NCI-H748 (cell line): ENCODE results near the gene NEK5.
"Not testable (repeated sequence)": the region's sequence is repeated elsewhere in the genome, so short reads cannot be mapped to it uniquely, and the experiment has no call there.

Source experiments
- DNase-seq: peaks from one replicate; lab custom pipeline; 2025; ENCODE audit not compliant: unreplicated experiment; lab: John Stamatoyannopoulos, UW

The NEK5 gene

DNA sequence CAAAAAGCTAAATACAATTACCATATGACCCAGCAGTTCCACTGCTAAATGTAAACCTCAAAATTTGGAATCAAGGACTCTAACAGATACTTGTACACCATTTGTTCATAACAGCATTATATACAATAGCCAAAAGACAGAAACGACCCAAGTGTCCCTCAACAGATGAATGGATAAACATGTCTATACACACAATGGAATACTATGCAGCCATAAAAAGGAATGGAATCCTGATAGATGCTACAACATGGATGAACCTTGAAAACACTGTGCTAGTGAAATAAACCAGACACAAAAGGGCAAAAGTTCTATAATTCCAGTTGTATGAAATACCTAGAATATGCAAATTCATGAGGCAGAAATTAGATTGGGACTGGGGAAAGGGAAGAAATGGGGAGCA is 18.4 kb upstream of the NEK5 start:
- no peak for DNase-seq

DNA sequence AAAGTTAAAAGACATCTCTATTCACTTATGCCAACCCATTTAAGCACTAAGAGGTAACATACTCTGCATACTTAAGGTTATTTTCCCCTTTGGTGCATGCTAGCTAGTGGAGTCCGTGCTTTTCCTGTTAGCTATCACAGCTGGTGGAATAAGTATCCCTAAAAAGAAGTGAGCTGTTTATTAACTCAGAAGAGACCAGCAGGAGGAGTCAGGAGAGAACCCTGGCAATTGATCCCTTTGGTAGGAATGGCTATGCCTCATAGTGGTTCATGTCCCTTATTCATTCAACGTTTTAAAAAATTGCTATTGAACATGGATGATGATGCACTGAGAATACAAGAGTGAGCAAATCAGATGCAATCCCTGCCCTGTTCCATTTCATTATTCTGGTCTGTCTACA is 12.4 kb upstream of the NEK5 start:
- no peak for DNase-seq

DNA sequence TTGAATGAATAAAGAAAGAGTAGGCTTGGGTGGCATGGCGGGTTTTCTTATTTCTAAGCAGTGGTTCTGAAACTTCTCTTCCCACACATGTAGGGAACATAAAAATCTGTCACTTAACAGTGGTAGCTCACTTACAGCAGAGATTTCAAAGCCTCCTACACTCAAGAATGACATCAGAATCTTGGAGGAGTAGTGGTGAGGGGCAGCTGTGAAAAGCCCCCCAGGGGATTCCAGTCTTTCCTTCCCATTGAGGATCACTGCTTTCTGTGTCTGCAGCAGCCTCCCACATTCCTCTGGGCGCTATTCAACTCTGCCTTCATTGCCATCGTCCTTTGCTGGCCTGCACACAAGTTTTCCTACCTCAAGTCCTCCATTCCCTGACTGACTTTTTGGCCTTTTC is 8.6 kb upstream of the NEK5 start:
- DNase-seq: no peak

DNA sequence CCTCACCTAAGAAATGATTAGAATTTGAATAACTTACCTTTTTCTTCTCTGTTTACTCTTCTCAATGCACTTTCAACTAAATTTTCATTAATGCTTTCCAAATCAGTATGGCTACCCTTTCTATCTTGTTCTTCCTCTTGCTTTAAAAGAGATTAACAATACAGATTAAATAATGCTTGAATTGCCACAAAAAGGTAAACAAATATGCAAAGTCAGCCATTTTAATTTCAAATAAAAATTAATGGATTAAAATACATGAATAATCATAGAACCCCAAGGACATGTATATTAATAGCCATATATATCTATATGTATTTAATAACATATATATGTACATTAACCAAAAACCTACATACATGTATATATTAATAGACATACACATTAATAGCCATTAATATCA is 7.9 kb upstream of the NEK5 start:
- no peak for DNase-seq

DNA sequence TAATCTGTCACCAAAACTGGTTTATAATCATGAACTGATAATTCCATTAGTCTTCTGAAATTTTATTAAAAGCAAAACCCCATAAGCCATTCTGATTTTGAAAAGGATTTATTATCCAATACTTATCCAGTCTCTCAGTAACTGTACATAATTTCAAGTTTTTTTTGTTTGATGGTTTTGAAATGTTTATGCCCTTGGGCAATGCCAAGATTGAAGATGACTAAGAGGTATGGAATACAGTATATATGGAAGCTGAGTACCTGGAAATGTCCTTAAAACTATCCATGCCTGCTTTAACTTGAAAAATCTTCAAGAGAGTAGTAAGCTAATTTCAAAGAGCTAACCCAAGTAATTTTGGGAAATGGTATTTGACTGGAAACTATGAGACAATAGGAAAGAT is 1.8 kb upstream of the NEK5 start:
- no peak for DNase-seq

DNA sequence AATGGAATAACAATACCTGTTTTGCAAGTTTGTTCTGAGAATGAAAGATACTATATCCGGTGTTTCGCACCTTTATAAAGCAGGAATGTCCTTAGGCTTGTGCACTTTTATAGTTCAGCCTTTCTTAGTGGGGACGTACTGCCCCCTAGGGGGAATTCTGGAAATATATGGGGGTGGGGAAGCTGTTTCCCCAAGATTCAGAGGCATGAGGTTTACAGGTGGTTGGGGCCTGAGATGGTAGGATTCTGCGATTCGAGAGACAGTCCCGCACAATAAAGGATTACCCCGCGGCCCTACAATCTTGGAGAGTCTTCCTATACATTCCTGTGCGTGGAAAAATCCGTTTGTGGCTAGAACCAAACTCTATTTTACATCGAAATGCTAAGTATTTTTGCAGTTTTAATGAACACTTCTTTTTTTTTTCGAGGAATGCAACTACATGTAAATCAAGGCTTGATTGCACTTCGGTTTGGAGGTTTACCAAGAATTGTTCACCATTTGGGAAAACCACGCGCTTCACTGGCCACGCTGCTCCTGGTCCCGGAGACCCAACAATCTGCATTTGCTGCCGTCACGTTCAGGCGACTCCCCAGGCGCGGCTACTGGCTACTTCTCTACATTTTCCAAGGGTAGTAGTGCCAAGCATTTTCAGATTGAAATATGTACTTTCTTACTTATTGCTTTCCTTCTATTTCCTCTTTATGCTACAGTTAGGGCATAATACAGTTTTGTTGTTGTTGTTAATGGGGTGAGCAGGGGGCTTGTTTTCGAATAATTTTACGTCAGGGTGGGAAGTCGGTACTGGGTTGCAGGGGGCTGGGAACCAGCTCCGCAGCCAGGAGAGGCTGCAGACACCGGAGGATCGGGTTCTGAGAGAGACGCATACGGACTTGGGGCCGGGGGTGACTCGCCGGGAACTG is 830 bp downstream of the NEK5 start:
- peak; percentile 74 for DNase-seq

DNA sequence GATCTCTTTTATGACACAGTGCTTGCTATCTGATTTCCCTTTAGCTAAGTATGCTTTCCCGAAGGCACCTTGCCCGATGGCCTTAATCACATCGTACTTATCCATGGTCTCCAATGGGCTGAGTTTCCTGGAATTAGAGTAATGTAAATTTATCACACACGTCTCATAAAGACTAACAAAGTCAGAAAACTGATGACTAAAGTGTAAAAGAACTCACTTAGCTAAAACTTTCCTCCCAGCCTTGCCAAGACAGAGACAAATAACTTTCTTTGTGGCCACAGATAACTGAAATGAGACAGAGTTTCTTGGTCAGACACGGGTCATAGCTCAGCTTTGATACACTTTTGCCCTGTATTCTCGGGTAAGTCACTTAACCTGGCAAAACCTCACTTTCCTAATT is 1.5 kb downstream of the NEK5 start:
- no peak for DNase-seq

DNA sequence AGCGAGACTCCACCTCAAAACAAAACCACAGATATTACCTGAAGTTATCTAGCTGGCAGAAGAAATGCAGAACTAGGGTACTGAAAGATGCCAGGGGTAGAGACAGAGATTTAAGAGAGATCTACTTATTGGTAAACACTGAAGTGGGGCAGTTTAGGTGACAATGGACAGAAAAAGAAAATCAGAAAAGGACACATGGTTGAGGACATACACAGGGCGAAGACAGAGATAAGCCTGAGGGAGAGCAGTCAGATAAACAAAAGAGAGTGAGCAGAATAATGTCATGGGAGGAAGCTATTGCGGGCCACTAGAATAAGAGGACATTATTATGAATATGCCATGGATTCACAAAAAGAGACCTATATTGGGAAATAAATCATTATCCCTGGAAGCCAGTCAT is 3.3 kb downstream of the NEK5 start:
- no peak for DNase-seq

DNA sequence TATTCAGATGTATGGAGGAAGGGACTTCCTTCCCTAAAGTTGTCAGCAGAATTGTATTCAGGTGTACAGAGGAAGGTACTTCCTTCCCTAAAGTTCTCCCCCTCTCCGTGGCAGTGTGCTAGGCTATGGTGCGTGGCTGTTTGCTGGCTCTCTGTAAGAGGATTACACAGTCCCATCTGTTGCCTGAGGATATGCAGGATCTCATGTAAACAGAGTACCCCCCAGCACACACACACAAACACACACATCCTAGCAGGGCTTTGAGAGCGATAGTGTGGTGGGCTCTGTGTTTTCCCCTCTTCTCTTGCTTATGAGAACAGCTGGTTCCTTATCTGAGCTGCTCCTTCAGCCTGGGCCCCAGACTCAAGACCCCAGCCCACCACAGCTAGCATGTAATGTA is 10.3 kb downstream of the NEK5 start:
- no peak for DNase-seq

DNA sequence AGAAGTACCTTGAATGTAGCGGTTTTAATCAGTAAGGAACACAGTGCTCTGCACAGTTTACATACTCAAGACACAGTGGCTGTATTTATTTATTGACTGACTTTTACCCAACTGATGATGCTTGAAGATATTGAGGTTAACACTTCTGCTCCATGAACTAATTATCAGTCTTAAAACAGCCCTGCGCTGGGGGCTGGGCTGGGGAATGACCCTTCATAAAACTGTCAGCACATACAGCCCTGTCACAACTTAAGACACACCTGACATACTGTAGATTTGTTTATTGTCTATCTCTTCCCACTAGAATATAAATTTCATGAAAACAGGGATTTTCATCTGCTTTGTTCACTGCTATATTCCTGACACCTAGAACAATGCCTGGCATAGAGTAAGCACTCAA is 10.8 kb downstream of the NEK5 start:
- DNase-seq: no peak

DNA sequence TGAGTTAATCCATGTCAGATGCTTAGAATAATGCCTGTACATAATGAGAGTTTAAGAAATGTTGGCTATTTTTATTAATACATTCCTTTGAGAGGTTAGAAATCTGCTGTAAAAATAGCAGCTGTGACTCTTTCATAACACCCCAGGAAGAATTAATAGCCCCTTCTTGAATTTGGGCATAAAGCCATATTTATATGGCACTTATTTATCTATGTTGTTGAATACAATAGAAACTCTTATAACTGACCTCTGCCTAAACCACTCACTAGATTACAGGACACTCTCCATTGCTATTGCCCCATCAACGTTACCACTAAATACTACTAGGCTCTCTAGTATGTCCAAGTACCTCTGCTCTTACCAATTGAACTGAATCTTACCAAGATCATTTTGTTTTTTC is 16.3 kb downstream of the NEK5 start:
- DNase-seq: no peak

DNA sequence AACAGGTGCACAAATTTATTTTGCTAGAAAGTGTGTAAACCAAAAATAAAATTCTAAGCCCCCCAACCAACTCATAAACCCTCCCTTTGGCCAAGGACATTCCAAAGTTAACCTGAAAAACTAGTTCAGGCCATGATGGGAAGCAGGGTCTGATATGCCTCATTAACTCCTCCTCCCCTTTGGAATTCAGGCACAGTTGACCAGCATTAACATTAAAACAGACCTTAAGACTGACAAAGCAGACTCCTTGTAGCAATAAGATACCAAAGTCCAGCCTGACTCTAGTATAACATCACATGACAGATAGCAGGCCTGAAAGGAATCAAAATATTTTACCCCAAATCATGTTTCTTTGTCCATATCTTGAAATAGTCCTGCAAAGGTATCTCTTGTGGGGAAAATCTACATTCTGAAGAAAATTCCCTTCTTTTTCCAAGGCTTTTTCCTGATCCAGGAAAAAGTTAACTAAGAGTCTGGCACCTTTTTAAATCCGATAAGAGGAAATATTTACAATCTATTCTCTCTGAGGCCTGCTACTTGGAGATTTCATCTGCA is 19.7 kb downstream of the NEK5 start:
- DNase-seq: no peak

DNA sequence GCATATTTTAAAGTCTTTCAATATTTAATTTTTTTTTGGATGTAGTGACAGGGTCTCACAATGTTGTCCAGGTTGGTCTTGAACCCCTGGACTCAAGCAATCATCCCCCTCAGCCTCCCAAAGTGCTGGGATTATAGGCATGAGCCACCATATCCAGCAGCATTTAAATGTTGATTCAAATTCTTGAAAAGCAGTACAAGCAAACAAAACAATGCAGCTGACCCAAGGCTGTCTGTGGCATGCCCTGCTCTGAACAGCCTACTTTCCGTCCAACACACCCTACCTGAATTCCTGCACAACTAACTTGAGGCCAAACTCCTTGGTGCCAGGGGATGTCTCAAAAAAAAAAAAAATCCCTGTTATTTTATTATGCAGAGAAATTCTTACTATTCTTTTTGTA is 23.0 kb downstream of the NEK5 start:
- DNase-seq: no peak

DNA sequence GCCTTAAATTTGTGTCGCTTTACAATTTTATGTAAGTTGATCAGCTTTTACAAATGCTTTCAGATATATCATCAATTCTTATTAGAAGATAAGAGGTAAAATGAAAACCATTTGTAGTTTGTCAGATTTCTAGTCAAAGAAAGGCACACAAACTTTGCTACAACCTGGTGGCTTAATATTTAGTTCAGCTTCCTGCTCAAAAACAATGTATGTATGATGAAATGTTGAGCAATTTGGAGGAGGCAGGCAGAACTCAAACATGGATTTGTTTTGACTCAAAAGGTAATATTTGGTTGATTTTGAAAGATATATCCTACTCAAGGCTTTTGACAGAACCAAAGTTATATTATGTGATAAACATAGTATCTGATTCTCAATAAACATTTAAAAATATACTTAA is 24.2 kb downstream of the NEK5 start:
- no peak for DNase-seq

DNA sequence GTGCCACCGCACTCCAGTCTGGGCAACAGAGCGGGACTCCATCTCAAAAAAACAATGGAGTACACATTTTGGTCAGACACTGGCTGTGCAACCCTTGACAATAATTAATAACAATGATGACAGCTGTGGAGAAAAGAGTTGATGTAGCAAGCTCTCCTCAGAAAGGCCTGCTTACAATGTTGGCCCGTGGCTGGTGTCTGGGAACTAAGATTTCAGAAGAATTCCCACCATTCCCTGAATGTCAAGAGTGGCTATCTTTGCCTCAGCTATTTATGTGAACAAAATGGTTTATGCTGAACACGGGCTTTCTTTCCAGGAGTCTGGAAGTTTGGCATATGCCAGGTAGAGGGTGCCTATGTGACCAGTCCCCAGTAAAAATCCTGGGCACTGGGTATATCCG is 25.5 kb downstream of the NEK5 start:
- DNase-seq: no peak

DNA sequence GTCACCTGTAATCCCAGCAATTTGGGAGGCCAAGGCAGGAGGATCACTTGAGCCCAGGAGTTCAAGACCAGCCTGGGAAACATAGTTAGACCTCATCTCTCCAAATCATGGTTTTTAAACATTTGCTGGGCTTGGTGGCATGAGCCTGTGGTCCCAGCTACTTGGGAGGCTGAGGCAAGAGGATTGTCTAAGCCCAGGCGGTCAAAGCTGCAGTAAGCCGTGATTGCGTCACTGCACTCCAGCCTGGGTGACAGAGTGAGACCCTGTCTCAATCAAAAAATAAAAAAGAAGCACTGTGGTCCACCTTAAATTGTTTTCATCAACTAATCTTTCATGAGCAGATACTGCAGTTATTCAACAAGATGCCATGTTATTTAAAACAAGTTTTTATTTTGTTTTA is 26.4 kb downstream of the NEK5 start:
- not testable (repeated sequence) for DNase-seq

DNA sequence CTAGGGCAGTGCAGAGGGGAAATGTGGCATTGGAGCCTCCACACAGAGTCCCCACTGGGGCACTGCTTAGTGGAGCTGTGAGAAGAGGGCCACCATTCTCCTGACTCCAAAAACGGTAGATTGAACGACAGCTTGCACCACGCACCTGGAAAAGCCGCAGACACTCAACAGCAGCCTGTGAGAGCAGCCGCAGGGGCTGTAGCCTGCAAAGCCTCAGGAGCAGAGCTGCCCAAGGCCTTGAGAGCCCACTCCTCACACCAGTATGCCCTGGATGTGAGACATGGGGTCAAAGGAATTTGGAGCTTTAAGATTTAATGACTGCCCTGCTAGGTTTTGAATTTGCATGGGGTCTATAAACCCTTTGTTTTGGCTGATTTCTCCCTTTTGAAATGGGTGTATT is 31.7 kb downstream of the NEK5 start:
- DNase-seq: no peak

DNA sequence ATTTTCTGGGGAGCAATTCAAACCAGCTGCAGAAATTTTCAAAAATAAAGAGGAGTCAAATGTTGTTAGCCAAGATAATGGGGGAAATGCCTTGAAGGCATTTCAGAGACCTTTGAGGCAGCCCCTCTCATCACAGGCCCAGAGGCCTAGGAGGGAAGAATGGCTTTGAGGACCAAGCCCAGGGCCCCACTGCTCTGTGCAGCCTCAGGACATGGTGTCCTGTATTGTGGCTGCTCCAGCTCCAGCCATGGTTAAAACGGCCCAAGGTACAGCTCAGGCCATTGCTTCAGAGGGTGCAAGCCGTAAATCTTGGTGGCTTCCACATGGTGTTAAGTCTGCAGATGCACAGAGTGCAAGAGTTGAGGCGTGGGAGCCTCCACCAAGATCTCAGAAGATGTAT is 32.1 kb downstream of the NEK5 start:
- no peak for DNase-seq

DNA sequence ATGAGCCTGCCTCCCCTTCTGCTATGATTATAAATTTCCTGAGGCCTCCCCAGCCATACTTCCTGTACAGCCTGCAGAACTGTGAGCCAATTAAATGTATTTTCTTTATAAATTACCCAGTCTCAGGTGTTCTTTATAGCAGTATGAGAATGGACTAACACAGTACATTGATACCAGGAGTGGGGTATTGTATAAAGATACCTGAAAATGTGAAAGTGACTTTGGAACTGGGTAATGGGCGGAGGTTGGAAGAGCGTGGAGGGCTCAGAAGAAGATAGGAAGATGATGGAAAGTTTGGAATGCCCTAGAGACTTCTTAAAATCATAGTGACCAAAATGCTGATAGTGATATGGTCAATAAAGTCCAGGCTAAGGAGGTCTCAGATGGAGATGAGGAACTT is 32.8 kb downstream of the NEK5 start:
- DNase-seq: no peak

DNA sequence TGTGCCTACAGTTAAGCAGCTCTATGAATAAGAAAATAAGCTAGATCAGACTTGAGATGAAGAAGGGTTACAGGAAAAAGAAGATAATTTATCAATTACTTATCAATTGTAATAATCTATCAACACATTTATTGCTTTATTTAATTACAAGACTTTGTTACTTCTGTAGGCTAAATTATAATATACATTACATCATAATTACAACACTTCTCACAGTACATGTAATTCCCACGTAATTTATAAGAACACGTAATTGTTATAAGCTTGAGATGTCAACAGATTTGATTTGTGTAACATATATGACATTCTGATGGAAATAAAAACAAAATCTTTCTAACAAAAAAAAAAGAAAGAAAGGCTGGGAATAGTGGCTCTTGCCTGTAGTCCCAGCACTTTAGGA is 36.8 kb downstream of the NEK5 start:
- DNase-seq: no peak

DNA sequence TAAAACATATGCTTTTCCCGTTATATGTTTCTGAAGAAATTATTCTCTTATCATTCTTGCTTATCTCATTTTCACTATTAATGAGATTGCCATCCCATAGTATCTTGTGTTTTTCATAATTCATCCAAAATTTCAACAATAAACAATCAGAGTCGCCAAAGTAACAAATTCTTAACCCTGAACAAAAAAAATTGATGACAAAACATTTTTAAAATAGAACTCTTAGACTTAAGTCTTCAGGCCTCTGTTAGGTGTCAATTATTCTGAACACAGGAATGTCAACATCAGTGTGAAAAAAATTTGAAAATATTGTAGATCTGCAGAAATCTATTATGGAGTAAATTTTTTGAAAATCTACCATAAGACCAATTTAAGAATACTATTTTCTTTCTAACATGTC is 37.4 kb downstream of the NEK5 start:
- DNase-seq: no peak

DNA sequence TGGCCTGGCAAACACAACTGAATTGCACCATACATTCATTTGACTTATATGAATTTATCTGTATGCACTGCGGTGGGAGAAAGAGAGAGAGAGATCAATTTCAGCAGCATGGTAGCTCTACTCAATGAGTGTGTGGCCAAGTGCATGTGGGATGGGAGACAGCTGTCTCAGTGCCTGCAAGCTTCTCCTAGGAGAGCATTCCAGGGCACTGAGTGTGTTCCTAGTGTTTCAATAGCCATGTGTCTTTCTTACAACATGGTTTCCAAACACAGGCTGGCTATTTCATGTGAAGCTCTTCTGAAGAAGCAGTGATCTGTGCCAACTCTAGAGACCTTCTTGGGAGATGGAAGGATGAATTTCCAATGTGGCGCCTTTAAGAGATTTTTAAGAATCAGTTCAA is 43.5 kb downstream of the NEK5 start:
- DNase-seq: no peak

DNA sequence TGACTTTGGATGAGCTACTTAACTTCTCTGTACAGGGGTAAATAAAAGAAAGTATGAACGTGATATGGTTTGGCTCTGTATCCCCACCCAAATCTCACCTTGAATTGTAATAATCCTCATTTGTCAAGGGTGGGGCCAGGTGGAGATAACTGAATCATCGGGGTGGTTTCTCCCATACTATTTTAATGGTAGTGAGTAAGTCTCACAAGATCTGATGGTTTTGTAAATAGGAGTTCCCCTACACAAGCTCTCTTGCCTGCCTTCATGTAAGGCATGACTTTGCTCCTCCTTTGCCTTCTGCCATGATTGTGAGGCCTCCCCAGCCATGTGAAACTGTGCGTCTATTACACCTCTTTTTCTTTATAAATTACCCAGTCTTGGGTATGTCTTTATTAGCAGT is 43.9 kb downstream of the NEK5 start:
- DNase-seq: not testable (repeated sequence)
